WTC11 (cell line): ENCODE results near the gene PSAT1. TPM values are rescaled to one million over a fixed set of nuclear protein-coding genes. Genes with fewer than 3 reads are reported as not detected.
A peak's percentile ranks its signal among the peaks of the same experiment; 100 is the strongest.

Source experiments
- ATAC-seq: fragments of 200-7000 bp; cut with Tn5 transposase; 2 replicates; pipeline ENCODE4 v1.10.0; 2021; ENCODE audit warnings: mild to moderate bottlenecking, moderate library complexity
- CTCF ChIA-PET: fragments of 300-600 bp; sonication (Branson Sonifier 250); formaldehyde crosslinking; loops from one replicate; lab custom pipeline; 2021; ENCODE audit warnings: antibody characterized with exemption; lab: Charles Lee
- POLR2A ChIA-PET: fragments of 350-600 bp; sonication (Branson Sonifier 250); formaldehyde crosslinking; loops from one replicate; lab custom pipeline; 2021; ENCODE audit warnings: antibody characterized with exemption; lab: Charles Lee
- DNase-seq: peaks from one replicate; pipeline ENCODE4 v3.0.0; 2021; ENCODE audit warnings: low spot score
- H3K27ac Mint-ChIP-seq: 2 replicates; pipeline ENCODE4 v1.8.0; 2021; ENCODE audit warnings: mixed read lengths
- H3K27me3 Mint-ChIP-seq: 2 replicates; pipeline ENCODE4 v1.8.0; 2021; ENCODE audit warnings: low read depth, mild to moderate bottlenecking, moderate library complexity, mixed read lengths
- H3K36me3 Mint-ChIP-seq: 2 replicates; pipeline ENCODE4 v1.8.0; 2021; ENCODE audit warnings: mixed read lengths
- H3K4me1 Mint-ChIP-seq: 2 replicates; pipeline ENCODE4 v1.8.0; 2022; ENCODE audit warnings: mixed read lengths
- H3K4me3 Mint-ChIP-seq: 2 replicates; pipeline ENCODE4 v1.8.0; 2021; ENCODE audit warnings: mild to moderate bottlenecking, moderate library complexity, mixed read lengths
- H3K9me3 Mint-ChIP-seq: 2 replicates; pipeline ENCODE4 v1.8.0; 2021; ENCODE audit warnings: mixed read lengths
- ATF6 ChIP-seq: sonication (generic); formaldehyde crosslinking; IDR thresholded peaks from 2 replicates; pipeline ENCODE4 v1.8.1; 2023; ENCODE audit warnings: mild to moderate bottlenecking, missing genetic modification reagents
- CBFB ChIP-seq: sonication (generic); formaldehyde crosslinking; IDR thresholded peaks from 2 replicates; pipeline ENCODE4 v1.8.1; 2022; ENCODE audit warnings: mild to moderate bottlenecking, low read depth, missing genetic modification reagents
- CREB1 ChIP-seq: sonication (generic); formaldehyde crosslinking; IDR thresholded peaks from 2 replicates; pipeline ENCODE4 v1.8.0; 2023; ENCODE audit warnings: mild to moderate bottlenecking, missing genetic modification reagents
- E2F4 ChIP-seq: sonication (generic); formaldehyde crosslinking; IDR thresholded peaks from 2 replicates; pipeline ENCODE4 v1.8.1; 2022; ENCODE audit warnings: low read depth, mild to moderate bottlenecking, moderate library complexity, missing genetic modification reagents, borderline replicate concordance
- ETV6 ChIP-seq: sonication (generic); formaldehyde crosslinking; IDR thresholded peaks from 2 replicates; pipeline ENCODE4 v1.8.1; 2022; ENCODE audit warnings: mild to moderate bottlenecking, missing genetic modification reagents
- GABPB1 ChIP-seq: sonication (generic); formaldehyde crosslinking; IDR thresholded peaks from 2 replicates; pipeline ENCODE4 v1.8.1; 2023; ENCODE audit warnings: mild to moderate bottlenecking, missing genetic modification reagents
- HMGA2 ChIP-seq: fragments of 250-450 bp; sonication (Bioruptor Pico); IDR thresholded peaks from 2 replicates; pipeline ENCODE4 v1.4.0; 2021; ENCODE audit warnings: mild to moderate bottlenecking, moderate library complexity
- JUN ChIP-seq: sonication (generic); formaldehyde crosslinking; IDR thresholded peaks from 2 replicates; pipeline ENCODE4 v1.8.0; 2023; ENCODE audit warnings: mild to moderate bottlenecking, missing genetic modification reagents
- KAT7 ChIP-seq: sonication (generic); formaldehyde crosslinking; IDR thresholded peaks from 2 replicates; pipeline ENCODE4 v1.8.1; 2023; ENCODE audit warnings: missing genetic modification reagents, mild to moderate bottlenecking, borderline replicate concordance
- MAX ChIP-seq: sonication (generic); formaldehyde crosslinking; IDR thresholded peaks from 2 replicates; pipeline ENCODE4 v1.8.0; 2022; ENCODE audit warnings: mild to moderate bottlenecking, missing genetic modification reagents
- MXD4 ChIP-seq: fragments of 250-450 bp; sonication (Bioruptor Pico); IDR thresholded peaks from 2 replicates; pipeline ENCODE4 v1.8.0; 2021; ENCODE audit warnings: mild to moderate bottlenecking, moderate library complexity, borderline replicate concordance
- NFYB ChIP-seq: sonication (generic); formaldehyde crosslinking; conservative IDR thresholded peaks from 2 replicates; pipeline ENCODE4 v1.8.0; 2022; ENCODE audit warnings: low read depth, missing genetic modification reagents
- OVOL2 ChIP-seq: fragments of 250-450 bp; sonication (Bioruptor Pico); IDR thresholded peaks from 2 replicates; pipeline ENCODE4 v1.9.0; 2021; ENCODE audit warnings: mild to moderate bottlenecking, borderline replicate concordance
- RELA ChIP-seq: sonication (generic); formaldehyde crosslinking; IDR thresholded peaks from 2 replicates; pipeline ENCODE4 v1.8.1; 2022; ENCODE audit warnings: missing genetic modification reagents, mild to moderate bottlenecking, borderline replicate concordance
- SMAD4 ChIP-seq: sonication (generic); formaldehyde crosslinking; IDR thresholded peaks from 2 replicates; pipeline ENCODE4 v1.8.0; 2022; ENCODE audit warnings: mild to moderate bottlenecking, missing genetic modification reagents
- SOX15 ChIP-seq: fragments of 250-450 bp; sonication (Bioruptor Pico); IDR thresholded peaks from 2 replicates; pipeline ENCODE4 v1.9.0; 2021; ENCODE audit warnings: mild to moderate bottlenecking
- TEAD1 ChIP-seq: sonication (generic); formaldehyde crosslinking; IDR thresholded peaks from 2 replicates; pipeline ENCODE4 v1.8.0; 2022; ENCODE audit warnings: mild to moderate bottlenecking, missing genetic modification reagents
- ZNF121 ChIP-seq: sonication (generic); formaldehyde crosslinking; IDR thresholded peaks from 2 replicates; pipeline ENCODE4 v1.8.0; 2023; ENCODE audit warnings: missing genetic modification reagents
- ZNF232 ChIP-seq: sonication (generic); formaldehyde crosslinking; IDR thresholded peaks from 2 replicates; pipeline ENCODE4 v1.8.0; 2022; ENCODE audit warnings: mild to moderate bottlenecking, missing genetic modification reagents
- total RNA-seq: library from RNA; stranded (reverse); gene quantifications from 3 replicates; pipeline ENCODE4 v1.2.3, GENCODE V29; 2021
- TF ChIP-seq, protein P1 (sequence below): sonication (generic); formaldehyde crosslinking; IDR thresholded peaks from 2 replicates; pipeline ENCODE4 v1.8.1; 2023; ENCODE audit warnings: mild to moderate bottlenecking, missing genetic modification reagents
- TF ChIP-seq, protein P2 (sequence below): sonication (generic); formaldehyde crosslinking; IDR thresholded peaks from 2 replicates; pipeline ENCODE4 v1.8.1; 2022; ENCODE audit warnings: missing genetic modification reagents, borderline replicate concordance
- TF ChIP-seq, protein P3 (sequence below): sonication (generic); formaldehyde crosslinking; IDR thresholded peaks from 2 replicates; pipeline ENCODE4 v1.8.1; 2022; ENCODE audit warnings: low read depth, missing genetic modification reagents, borderline replicate concordance
- TF ChIP-seq, protein P4 (sequence below): fragments of 250-450 bp; sonication (Bioruptor Pico); IDR thresholded peaks from 2 replicates; pipeline ENCODE4 v2.1.2; 2022; ENCODE audit warnings: mild to moderate bottlenecking, moderate library complexity

The PSAT1 gene
- total RNA-seq, 1 experiment from 2014 or later = 240 TPM

- Mint-ChIP-seq H3K4me3 (no peak overlapping the region), H3K4me1 (peaks cover 3% of the 10 kb centered on the region; the same call in 1 of the 2 replicates), H3K9me3 (no peaks in the 10 kb centered on the region), H3K36me3 (peaks cover 14% of the 10 kb centered on the region), H3K27ac (0 out of 2 replicates have a peak overlapping the region, but pooled peaks have one; percentile 24), H3K27me3 (no peaks in the 10 kb centered on the region)
- DNase-seq (no peak), ATAC-seq (no peak)
- CTCF ChIA-PET = no interaction called here
- TF ChIP-seq ZNF121 (CRISPR knock-in tag) (no peak), ETV6 (CRISPR knock-in tag) (no peak), ATF6 (CRISPR knock-in tag) (no peak), CREB1 (CRISPR knock-in tag) (no peak), JUN (CRISPR knock-in tag) (no peak), TEAD1 (CRISPR knock-in tag) (no peak), NFYB (CRISPR knock-in tag) (no peak), SMAD4 (CRISPR knock-in tag) (no peak), HMGA2 (no peak), RELA (CRISPR knock-in tag) (no peak)
- TF ChIP-seq, protein P1, sequence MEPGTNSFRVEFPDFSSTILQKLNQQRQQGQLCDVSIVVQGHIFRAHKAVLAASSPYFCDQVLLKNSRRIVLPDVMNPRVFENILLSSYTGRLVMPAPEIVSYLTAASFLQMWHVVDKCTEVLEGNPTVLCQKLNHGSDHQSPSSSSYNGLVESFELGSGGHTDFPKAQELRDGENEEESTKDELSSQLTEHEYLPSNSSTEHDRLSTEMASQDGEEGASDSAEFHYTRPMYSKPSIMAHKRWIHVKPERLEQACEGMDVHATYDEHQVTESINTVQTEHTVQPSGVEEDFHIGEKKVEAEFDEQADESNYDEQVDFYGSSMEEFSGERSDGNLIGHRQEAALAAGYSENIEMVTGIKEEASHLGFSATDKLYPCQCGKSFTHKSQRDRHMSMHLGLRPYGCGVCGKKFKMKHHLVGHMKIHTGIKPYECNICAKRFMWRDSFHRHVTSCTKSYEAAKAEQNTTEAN = no peak
- TF ChIP-seq, protein P2, sequence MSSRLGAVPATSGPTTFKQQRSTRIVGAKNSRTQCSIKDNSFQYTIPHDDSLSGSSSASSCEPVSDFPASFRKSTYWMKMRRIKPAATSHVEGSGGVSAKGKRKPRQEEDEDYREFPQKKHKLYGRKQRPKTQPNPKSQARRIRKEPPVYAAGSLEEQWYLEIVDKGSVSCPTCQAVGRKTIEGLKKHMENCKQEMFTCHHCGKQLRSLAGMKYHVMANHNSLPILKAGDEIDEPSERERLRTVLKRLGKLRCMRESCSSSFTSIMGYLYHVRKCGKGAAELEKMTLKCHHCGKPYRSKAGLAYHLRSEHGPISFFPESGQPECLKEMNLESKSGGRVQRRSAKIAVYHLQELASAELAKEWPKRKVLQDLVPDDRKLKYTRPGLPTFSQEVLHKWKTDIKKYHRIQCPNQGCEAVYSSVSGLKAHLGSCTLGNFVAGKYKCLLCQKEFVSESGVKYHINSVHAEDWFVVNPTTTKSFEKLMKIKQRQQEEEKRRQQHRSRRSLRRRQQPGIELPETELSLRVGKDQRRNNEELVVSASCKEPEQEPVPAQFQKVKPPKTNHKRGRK = no peak
- TF ChIP-seq, protein P3, sequence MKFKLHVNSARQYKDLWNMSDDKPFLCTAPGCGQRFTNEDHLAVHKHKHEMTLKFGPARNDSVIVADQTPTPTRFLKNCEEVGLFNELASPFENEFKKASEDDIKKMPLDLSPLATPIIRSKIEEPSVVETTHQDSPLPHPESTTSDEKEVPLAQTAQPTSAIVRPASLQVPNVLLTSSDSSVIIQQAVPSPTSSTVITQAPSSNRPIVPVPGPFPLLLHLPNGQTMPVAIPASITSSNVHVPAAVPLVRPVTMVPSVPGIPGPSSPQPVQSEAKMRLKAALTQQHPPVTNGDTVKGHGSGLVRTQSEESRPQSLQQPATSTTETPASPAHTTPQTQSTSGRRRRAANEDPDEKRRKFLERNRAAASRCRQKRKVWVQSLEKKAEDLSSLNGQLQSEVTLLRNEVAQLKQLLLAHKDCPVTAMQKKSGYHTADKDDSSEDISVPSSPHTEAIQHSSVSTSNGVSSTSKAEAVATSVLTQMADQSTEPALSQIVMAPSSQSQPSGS = no peak
- POLR2A ChIA-PET = interaction anchor here (0.8 kb wide), 1 partner anchor 23 kb away, joined by 3 read pairs; the partner anchor contains the start of gene PSAT1
Observed at GRCh38 chr9:78273761-78274160, 23.2 kb upstream of the PSAT1 start.

DNA sequence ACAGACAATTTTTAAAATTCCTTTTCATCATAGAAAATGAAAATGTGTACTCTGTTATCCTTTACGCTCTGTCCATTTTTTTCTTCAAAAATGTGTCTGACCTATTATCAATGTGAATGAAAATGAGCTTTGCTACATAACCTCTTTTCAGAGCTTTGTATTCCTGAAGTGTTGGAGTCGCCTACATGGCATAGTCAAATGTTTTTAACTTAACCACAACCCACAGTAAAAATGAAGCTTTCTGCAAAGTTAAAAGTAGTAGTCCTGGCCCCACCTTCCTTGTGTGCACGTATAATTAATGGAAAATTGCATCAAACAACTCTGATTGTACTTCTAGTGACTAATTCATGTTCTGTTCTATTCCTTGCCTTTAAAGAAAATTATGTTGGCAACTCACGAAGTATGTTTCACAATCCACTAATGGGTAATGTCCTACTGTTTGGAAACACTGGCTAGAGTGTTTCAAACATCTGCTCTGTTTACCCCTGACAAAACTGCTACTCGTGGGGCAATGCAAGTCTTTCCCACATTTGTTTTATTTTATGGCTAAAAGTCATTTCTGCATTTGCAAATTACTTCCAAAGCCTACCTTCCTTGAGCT is 18.6 kb upstream of the PSAT1 start:
- no peak for ATAC-seq
- CTCF ChIA-PET = interaction anchor here (1.0 to 1.4 kb wide), 2 partner anchors 18 to 92 kb away, joined by 3 to 5 read pairs; no protein-coding TSS in a partner anchor
- peaks cover under 1% of the 10 kb centered on the region; the same call in 1 of the 2 replicates for H3K9me3 Mint-ChIP-seq

GRCh38 chr9:78278801-78279200 is 18.1 kb upstream of the PSAT1 start:
- peaks cover under 1% of the 10 kb centered on the region; the same call in 1 of the 2 replicates for H3K4me1 Mint-ChIP-seq
- peaks cover 3% of the 10 kb centered on the region; the same call in 1 of the 2 replicates for H3K36me3 Mint-ChIP-seq
- no peak for ATAC-seq
- H3K27ac Mint-ChIP-seq = no peak overlapping the region
- ChIA-PET POLR2A (no interaction called here), CTCF (interaction anchor here (1.0 kb wide), 1 partner anchor 18 kb away, joined by 5 read pairs; no protein-coding TSS in a partner anchor)
- no peak for DNase-seq
- peaks cover 4% of the 10 kb centered on the region; the same call in 1 of the 2 replicates for H3K27me3 Mint-ChIP-seq
- H3K4me3 Mint-ChIP-seq = no peak overlapping the region
- peaks cover 6% of the 10 kb centered on the region for H3K9me3 Mint-ChIP-seq
- TF ChIP-seq ZNF232 (CRISPR knock-in tag) (no peak), MXD4 (CRISPR knock-in tag) (no peak), KAT7 (CRISPR knock-in tag) (no peak), OVOL2 (CRISPR knock-in tag) (no peak), MAX (CRISPR knock-in tag) (no peak), SOX15 (CRISPR knock-in tag) (no peak), E2F4 (CRISPR knock-in tag) (no peak), CBFB (no peak)
- TF ChIP-seq, protein P4, sequence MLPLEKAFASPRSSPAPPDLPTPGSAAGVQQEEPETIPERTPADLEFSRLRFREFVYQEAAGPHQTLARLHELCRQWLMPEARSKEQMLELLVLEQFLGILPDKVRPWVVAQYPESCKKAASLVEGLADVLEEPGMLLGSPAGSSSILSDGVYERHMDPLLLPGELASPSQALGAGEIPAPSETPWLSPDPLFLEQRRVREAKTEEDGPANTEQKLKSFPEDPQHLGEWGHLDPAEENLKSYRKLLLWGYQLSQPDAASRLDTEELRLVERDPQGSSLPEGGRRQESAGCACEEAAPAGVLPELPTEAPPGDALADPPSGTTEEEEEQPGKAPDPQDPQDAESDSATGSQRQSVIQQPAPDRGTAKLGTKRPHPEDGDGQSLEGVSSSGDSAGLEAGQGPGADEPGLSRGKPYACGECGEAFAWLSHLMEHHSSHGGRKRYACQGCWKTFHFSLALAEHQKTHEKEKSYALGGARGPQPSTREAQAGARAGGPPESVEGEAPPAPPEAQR (CRISPR knock-in tag) = no peak

More for the DNA sequence above, 18.6 kb upstream of the PSAT1 start:
- Mint-ChIP-seq H3K27me3 (no peaks in the 10 kb centered on the region), H3K36me3 (0 out of 2 replicates have a peak, but pooled peaks cover 3% of the 10 kb centered on the region), H3K4me3 (no peak overlapping the region), H3K27ac (peak overlapping the region; percentile 38; the same call in 1 of the 2 replicates)
- POLR2A ChIA-PET = interaction anchor here (0.7 kb wide), 1 partner anchor 18 kb away, joined by 3 read pairs; the partner anchor contains the start of gene PSAT1
- TF ChIP-seq MAX (CRISPR knock-in tag) (no peak), GABPB1 (CRISPR knock-in tag) (peak; percentile 62)
- TF ChIP-seq, all 79 proteins: peak for 1
- peaks cover 3% of the 10 kb centered on the region; the same call in 1 of the 2 replicates for H3K4me1 Mint-ChIP-seq
- no peak for DNase-seq
